ENCODE data around the gene TMTC4.

GRCh38 chr13:100666124-100666523 is 8.5 kb downstream of the TMTC4 start:
- TF ChIP-seq RFX5 (IDR thresholded peaks at IDR 0.05; ENCODE audit: low read depth, low read length), result no peak
- TF ChIP-seq MAX (IDR thresholded peaks at IDR 0.05; ENCODE audit: low read depth, low read length), result no peak
- TF ChIP-seq BCLAF1 (IDR thresholded peaks at IDR 0.05), result no peak
- no peak for TF ChIP-seq EED (IDR thresholded peaks at IDR 0.05; ENCODE audit: low read depth)
- no peak for TF ChIP-seq CTCF (IDR thresholded peaks at IDR 0.05 in 2 of 3, conservative IDR thresholded peaks at IDR 0.05 in 1 of 3; ENCODE audit: control insufficient read depth in 2 of 3, extremely low read depth in 1 of 3, insufficient read depth in 1 of 3, low read depth in 3 of 3, low read length in 3 of 3)
- TF ChIP-seq TAF1 (IDR thresholded peaks at IDR 0.05; ENCODE audit: borderline replicate concordance, low read depth, low read length), result no peak
- no peak for TF ChIP-seq REST (IDR thresholded peaks at IDR 0.05; ENCODE audit: low read depth, low read length)
- TF ChIP-seq SIN3A (IDR thresholded peaks at IDR 0.05; ENCODE audit: low read depth, low read length), result no peak
